ENCODE measurements around the gene ANKS1B.
A peak's percentile ranks its signal among the peaks of the same experiment; 100 is the strongest.

Gene ANKS1B

GRCh38 chr12:99960311-99960710, 24.4 kb downstream of the ANKS1B start:
- no peak for DNase-seq (ENCODE audit: low spot score)

- DNase-seq (ENCODE audit: low spot score), result no peak
Measured at GRCh38 chr12:99959549-99960170, 25.1 kb downstream of the ANKS1B start.

- DNase-seq (ENCODE audit: low spot score), result no peak
Measured at GRCh38 chr12:99957866-99958466, 26.8 kb downstream of the ANKS1B start.

GRCh38 chr12:99954724-99955123, 30.0 kb downstream of the ANKS1B start:
- DNase-seq (ENCODE audit: low spot score), result no peak

- no peak for DNase-seq (ENCODE audit: low spot score)
Measured at GRCh38 chr12:99948370-99948769, 36.4 kb downstream of the ANKS1B start.

GRCh38 chr12:99946131-99946530, 38.6 kb downstream of the ANKS1B start:
- no peak for DNase-seq (ENCODE audit: low spot score)

- no peak for DNase-seq (ENCODE audit: low spot score)
Measured at GRCh38 chr12:99935608-99936007, 49.1 kb downstream of the ANKS1B start.

GRCh38 chr12:99926511-99927169, 58.1 kb downstream of the ANKS1B start:
- DNase-seq (ENCODE audit: low spot score), result no peak

- DNase-seq (ENCODE audit: low spot score), result peak; percentile 3
Measured at GRCh38 chr12:99920353-99920960, 64.3 kb downstream of the ANKS1B start.

- no peak for DNase-seq (ENCODE audit: low spot score)
Measured at GRCh38 chr12:99917711-99918402, 66.9 kb downstream of the ANKS1B start.

GRCh38 chr12:99916555-99916954, 68.2 kb downstream of the ANKS1B start:
- DNase-seq (ENCODE audit: low spot score), result no peak

- no peak for DNase-seq (ENCODE audit: low spot score)
Measured at GRCh38 chr12:99915251-99916082, 69.3 kb downstream of the ANKS1B start.

GRCh38 chr12:99914206-99914605, 70.5 kb downstream of the ANKS1B start:
- DNase-seq (ENCODE audit: low spot score), result no peak

- DNase-seq (ENCODE audit: low spot score), result no peak
Measured at GRCh38 chr12:99911967-99912366, 72.8 kb downstream of the ANKS1B start.

GRCh38 chr12:99911081-99911480, 73.7 kb downstream of the ANKS1B start:
- no peak for DNase-seq (ENCODE audit: low spot score)

- DNase-seq (ENCODE audit: low spot score), result no peak
Measured at GRCh38 chr12:99910342-99910741, 74.4 kb downstream of the ANKS1B start.

- DNase-seq (ENCODE audit: low spot score), result no peak
Measured at GRCh38 chr12:99906786-99907579, 77.8 kb downstream of the ANKS1B start.

- no peak for DNase-seq (ENCODE audit: low spot score)
Measured at GRCh38 chr12:99901181-99901580, 83.6 kb downstream of the ANKS1B start.

GRCh38 chr12:99898645-99899044, 86.1 kb downstream of the ANKS1B start:
- no peak for DNase-seq (ENCODE audit: low spot score)

- no peak for DNase-seq (ENCODE audit: low spot score)
Measured at GRCh38 chr12:99879439-99879838, 105.3 kb downstream of the ANKS1B start.

GRCh38 chr12:99875081-99875480, 109.7 kb downstream of the ANKS1B start:
- no peak for DNase-seq (ENCODE audit: low spot score)
